ENCODE results near the gene SGSM1.
A peak's percentile ranks its signal among the peaks of the same experiment; 100 is the strongest.

The SGSM1 gene

GRCh38 chr22:24920029-24920428, 114.0 kb downstream of the SGSM1 start:
- no peak for DNase-seq

DNA sequence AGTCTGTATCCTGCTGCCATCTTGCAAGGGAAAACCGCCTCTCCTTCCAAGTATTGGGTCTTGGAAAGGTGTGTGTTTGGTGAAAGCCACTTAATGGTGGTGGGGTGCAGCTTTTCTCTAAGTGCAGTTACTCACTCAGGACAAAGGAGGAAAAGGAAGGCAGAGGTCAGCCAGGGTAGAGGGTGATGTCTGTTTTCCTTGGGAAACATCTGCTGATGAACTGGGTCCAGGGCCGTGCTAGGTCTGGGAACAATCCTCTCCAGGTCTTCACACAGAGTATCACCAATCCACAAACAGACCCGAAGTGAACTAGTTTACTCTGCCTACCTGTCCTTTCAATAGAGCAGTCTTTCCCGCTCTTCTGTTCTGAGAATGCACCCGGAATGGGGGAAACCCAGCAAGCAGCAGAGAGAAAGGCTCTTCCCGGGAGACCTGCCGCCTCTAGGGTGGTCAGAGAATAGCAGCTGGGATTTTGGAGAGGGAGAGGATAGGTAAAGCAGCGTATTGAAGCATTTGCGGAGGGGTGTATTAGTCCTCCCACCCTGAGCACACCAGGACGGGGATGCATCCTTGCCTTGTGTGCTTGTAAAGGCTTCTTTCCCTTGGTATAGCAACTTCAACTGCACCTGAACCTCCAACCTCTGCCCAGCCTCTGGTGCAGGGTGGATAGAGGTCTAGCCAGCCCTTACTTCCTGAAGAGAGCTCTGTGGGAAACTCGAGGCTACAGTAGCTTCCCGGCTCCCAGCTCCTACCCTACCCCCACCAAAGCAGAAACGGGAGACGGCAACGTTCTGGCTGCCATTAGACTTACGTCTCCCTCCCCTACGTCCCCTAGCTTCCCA, 119.8 kb downstream of the SGSM1 start:
- no peak for DNase-seq

- DNase-seq: no peak
Observed at GRCh38 chr22:24926428-24926725, 120.4 kb downstream of the SGSM1 start.

GRCh38 chr22:24926849-24927579, 121.0 kb downstream of the SGSM1 start:
- no peak for DNase-seq

GRCh38 chr22:24928322-24928721, 122.3 kb downstream of the SGSM1 start:
- no peak for DNase-seq

DNA sequence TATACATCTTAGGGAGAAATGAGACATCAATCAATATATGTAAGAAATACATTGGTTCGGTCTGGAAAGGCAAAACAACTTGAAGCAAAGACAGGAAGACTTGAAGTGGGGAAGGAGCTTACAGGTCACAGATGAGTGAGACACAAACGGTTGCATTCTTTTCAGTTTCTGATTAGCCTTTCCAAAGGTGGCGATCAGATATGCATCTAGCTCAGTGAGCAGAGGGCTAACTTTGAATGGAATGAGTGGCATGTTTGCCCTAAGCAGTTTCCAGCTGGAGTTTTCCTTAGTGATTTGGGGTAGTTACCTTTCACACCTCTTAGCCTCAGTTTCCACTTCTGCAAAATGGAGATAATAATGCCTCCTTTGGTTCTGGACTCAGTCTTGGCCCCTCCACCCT, 124.7 kb downstream of the SGSM1 start:
- DNase-seq: no peak

DNA sequence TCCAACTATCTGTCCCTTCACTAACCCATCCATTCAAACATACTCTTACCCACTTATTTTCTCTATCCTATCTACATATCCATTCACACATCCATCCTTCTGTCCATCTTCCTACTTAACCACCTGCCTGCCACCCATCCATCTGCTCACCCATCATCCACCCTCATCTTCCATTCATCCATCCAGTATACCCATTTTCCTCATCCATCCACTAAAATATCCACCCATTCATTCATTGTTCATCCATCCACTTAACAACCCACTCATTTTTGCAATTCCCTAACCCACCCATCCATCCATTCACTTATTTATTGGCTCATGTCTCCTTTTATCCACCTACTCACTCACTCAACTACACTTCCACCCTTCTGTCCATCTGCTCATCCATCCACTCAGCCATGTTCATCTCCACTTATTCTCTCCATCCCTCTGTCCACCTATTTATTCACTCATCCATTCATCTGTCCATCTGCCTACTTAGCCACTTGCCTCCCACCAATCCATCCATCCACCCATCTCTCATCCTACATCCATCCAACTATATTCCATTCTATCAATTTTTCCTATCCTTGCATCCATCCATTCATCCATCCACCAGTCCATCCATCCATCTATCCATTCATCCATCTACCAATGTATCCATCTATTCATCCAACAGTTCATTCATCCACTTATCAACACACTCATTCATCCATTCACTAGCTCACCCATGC, 129.9 kb downstream of the SGSM1 start:
- no peak for DNase-seq

DNA sequence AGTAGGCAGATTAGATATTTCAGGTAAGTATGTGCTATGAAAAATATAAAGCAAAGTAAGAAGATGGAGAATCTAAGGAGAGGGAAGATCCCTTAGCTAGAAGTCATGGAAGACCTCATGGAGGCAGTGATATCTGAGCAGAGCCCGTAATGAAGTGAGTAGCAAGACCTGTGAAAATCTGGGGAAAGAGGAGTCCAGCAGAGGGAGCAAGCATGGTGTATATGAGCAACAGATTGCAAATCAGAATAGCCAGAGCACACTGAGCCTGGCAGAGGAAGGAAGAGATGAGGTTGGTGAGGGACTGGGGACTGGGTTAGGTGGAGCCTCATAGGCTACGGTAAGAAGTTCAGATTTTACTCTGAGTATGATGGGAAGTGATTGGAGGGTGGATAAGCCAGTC, 131.1 kb downstream of the SGSM1 start:
- no peak for DNase-seq

DNA sequence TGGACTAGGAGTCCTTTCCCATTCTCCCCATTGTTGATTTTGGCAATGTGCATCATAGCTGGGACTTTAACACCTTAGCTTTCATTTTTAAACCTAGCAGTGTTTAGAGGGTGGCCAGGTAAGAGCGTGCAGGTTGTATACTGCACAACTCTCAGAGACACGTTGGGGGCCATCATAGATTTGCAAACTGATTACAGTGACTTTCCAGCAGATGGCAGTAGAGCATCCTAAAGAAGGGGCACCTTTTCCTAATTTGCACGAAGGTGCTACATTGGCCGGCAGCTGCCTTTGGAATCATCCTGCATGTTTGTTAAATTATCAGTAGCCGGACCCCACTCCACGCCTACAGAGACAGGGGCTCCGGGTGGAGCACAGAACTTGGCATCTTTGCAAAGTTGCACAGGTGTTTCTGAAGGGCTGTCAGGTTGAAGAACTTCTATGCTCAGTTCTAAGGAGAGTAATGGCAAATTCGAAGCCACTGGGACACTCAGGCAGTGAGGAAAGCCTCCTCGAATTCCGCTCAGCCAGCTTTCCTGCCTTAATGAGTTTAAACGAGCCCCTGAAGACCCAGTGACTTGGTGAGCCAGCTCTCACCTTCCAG, 132.8 kb downstream of the SGSM1 start:
- DNase-seq: peak; percentile 7

DNA sequence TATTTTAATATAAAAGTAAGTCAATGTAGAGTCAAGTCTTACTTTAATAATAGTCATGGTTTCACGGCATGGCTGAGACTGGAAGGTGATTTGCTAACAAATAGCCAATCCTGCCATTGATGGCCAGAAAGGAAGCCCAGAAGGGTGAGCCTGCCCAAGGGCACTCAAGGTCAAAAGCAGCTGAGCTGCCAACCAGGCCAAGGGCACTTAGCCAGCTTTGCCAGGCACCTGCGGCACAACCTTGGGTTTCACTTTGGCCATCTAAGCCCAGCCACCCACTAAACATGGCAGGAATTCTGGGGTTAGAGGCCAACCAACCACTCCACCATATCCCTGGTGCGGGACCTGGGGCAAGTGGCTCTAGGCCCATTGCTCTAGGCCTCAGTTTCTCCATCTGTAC, 136.3 kb downstream of the SGSM1 start:
- no peak for DNase-seq

DNA sequence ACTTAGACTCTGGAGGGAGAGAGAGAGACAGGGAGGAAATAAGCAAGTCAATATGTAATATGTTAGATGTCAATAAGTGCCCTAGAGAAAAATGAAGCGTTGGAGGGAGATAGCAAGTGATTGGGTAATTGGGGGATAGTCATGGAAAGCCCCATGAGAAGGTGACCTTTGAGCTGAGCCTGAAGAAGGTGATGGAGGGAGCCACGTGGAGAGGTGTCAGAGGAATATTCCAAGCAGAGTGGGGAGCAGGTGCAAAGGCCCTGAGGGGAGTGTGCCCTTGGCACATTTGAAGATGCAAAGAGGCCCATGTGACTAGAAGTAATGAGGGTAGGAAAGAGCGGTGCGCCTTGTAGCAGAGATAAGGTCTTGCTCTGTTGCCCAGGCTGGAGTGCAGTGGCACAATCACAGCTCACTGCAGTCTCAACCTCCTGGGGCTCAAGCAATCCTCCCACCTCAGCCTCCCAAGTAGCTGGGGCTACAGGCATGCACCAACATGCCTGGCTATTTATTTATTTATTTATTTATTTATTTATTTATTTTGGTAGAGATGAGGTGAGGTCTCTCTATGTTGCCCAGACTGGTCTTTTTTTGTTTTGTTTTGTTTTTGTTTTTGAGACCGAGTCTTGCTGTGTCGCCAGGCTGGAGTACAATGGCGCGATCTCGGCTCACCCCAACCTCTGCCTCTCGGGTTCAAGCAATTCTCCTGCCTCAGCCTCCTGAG, 138.4 kb downstream of the SGSM1 start:
- no peak for DNase-seq

GRCh38 chr22:24945430-24945829, 139.4 kb downstream of the SGSM1 start:
- DNase-seq: no peak

- DNase-seq: no peak
Observed at GRCh38 chr22:24947383-24947782, 141.4 kb downstream of the SGSM1 start.

- DNase-seq: no peak
Observed at GRCh38 chr22:24947881-24948280, 141.9 kb downstream of the SGSM1 start.

DNA sequence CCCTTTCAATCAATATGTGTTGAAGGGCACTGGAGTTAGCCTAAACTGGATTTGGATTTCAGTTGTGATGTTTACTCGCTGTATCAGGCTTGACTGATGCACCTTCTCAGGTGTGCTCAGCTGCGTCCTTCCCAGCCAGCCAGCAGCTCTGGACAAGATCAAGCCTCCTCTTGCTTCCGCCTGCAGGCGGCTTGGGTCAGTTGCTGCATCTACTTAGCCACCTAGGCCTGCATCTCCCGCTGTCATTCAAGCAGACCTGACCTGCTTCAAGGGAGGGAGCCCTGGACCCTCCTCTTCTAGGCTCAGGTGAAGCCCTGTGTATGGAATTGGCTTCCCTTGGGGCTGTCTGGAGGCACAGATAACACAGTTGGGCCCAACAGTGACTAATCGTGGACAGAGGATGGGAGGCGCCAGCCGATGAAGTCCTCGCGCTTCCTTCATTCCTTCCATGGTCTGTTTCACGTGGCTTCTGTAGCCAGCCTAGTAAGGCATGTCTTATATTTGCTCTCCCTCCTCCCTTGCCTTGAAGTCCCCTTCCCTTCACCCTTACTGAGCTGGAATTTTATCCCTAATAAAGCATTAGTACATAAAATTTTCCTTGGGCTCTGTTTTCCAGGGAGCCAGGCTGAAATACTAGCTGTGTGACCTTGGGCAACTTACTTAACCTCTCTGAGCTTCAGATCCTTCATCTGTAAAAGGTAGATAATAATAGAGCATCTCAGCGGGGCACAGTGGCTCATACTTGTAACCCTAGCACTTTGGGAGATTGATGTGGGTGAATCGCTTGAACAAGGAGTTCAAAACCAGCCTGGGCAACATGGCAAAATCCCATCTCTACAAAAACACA, 142.6 kb downstream of the SGSM1 start:
- no peak for DNase-seq

- no peak for DNase-seq
Observed at GRCh38 chr22:24950272-24950902, 144.4 kb downstream of the SGSM1 start.

- DNase-seq: peak; percentile 7
Observed at GRCh38 chr22:24951942-24952836, 146.2 kb downstream of the SGSM1 start, which contains the start of gene KIAA1671. KIAA1671 (plus strand) TSS chr22:24952716; CDS start chr22:25028000, 75,284 bp downstream.

DNA sequence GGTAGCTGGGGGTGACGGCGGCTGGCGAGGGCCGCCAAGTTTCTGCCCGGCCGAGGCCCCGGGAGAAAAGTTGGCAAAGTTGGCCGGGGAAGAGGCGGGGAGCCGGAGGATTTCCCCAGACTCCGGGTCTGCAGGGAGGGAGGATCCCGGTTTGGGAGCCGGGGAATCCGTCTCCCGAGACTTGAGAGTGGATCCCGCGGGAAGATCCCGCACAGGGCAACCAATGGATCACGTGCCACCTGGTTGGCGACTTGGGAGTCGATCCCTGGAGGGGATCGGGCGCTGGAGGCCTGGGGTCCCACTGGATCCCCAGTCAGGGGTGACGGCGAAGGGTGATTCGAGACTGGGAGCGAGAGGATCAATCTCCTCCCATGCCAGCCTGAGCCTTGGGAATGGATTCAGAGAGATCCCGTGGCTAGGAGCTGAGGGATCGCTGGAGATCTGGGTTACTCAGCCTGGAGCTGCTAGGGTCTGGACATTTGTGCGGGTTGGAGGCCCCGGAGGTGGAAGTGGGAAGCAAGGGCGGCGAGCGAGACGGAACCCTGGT, 146.9 kb downstream of the SGSM1 start:
- no peak for DNase-seq

DNA sequence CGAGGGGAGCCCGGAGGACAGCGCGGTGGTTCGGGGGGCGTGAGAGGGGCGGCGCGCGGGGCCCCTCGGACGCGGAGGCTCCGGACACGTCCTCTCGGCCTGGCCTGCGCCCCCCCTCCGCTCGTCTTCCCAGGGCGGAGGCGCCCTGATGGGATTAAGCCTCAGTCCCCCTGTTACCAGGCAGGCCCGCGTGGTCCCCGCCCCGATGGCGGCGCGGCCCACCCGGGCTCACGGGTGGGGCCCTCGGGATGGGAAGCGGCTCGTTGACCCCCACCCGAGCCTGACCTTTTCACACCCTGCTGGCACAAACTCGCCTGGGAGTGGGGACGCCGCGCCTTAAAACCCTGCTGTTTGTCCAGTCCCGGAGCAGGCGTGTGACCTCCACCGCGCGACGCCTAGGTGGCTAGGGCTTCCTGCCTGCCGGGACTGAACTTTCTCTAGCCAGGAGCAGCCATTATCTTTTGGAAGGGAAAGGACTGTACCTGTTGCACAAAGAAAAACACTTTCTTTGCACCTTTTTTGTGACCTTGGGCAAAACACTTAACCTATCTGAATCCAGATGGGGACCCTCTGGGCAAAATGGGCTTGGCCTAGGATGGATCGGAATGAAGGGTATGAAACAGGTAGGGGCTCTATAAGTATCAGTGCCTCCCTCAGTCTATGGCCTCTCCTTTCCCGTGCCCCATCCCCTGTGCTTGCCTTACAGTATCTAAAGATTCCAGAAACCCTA, 147.5 kb downstream of the SGSM1 start:
- DNase-seq: no peak
